OCI-LY7 (cell line): Measurements from ENCODE around the gene OPCML. TPM values are rescaled to one million over a fixed set of nuclear protein-coding genes. Genes with fewer than 3 reads are reported as not detected.

Experiments used
- BruUV-seq: library from RNA; stranded (reverse); fragments of 400-500 nt; replicated peaks from 2 replicates; lab custom pipeline; 2021; lab: Mats Ljungman, UMichigan
- CTCF ChIA-PET: fragments of 300-600 bp; sonication (Branson Sonifier 250); formaldehyde crosslinking; loops from one replicate; lab custom pipeline; 2022; ENCODE audit warnings: antibody characterized with exemption; ENCODE audit not compliant: unreplicated experiment; lab: Charles Lee
- POLR2A ChIA-PET: fragments of 300-600 bp; sonication (Branson Sonifier 250); formaldehyde crosslinking; loops from one replicate; lab custom pipeline; 2022; ENCODE audit warnings: antibody characterized with exemption; lab: Charles Lee
- DNase-seq: peaks from one replicate; pipeline ENCODE4 v3.0.0-alpha.2; 2015; ENCODE audit warnings: low spot score
- H2AFZ ChIP-seq: fragments of 200-600 bp; sonication (generic), shearing (Covaris generic); 2 replicates; pipeline ENCODE4 v1.6.1; 2014; ENCODE audit warnings: mild to moderate bottlenecking, antibody characterized with exemption, low read length, moderate library complexity
- H3K27ac ChIP-seq: fragments of 200-600 bp; sonication (generic); 2 replicates; pipeline ENCODE4 v1.5.1; 2014; ENCODE audit warnings: mixed run types, low read depth, mild to moderate bottlenecking, moderate library complexity, low read length, inconsistent platforms; ENCODE audit not compliant: poor library complexity, severe bottlenecking
- H3K36me3 ChIP-seq: fragments of 200-600 bp; sonication (generic); 2 replicates; pipeline ENCODE4 v1.6.1; 2014; ENCODE audit warnings: mild to moderate bottlenecking, antibody characterized with exemption, low read length, moderate library complexity, mixed read lengths; ENCODE audit not compliant: insufficient read depth
- H3K4me1 ChIP-seq: fragments of 200-600 bp; sonication (generic); 2 replicates; pipeline ENCODE4 v1.5.1; 2014; ENCODE audit warnings: mild to moderate bottlenecking, low read length; ENCODE audit not compliant: insufficient read depth, poor library complexity, severe bottlenecking
- H3K4me2 ChIP-seq: fragments of 200-600 bp; sonication (generic); 2 replicates; pipeline ENCODE4 v1.6.1; 2014; ENCODE audit warnings: mild to moderate bottlenecking, low read length
- H3K4me3 ChIP-seq: fragments of 200-600 bp; sonication (generic); 2 replicates; pipeline ENCODE4 v1.5.1; 2014; ENCODE audit warnings: mild to moderate bottlenecking, low read depth, low read length; ENCODE audit not compliant: poor library complexity, severe bottlenecking
- H3K79me2 ChIP-seq: fragments of 200-600 bp; sonication (generic); 2 replicates; pipeline ENCODE4 v1.6.1; 2016; ENCODE audit warnings: low read depth, mild to moderate bottlenecking, low read length, moderate library complexity, mixed read lengths; ENCODE audit not compliant: insufficient read depth
- H3K9me2 ChIP-seq: fragments of 200-600 bp; sonication (generic); 2 replicates; pipeline ENCODE4 v1.6.1; 2016; ENCODE audit warnings: mild to moderate bottlenecking, low read length, mixed read lengths; ENCODE audit not compliant: insufficient read depth
- H3K9me3 ChIP-seq: fragments of 200-600 bp; sonication (generic); 2 replicates; pipeline ENCODE4 v1.6.1; 2014; ENCODE audit warnings: mild to moderate bottlenecking, mixed run types, low read length, mixed read lengths
- H4K20me1 ChIP-seq: fragments of 200-600 bp; sonication (generic); 2 replicates; pipeline ENCODE4 v1.6.1; 2014; ENCODE audit warnings: mild to moderate bottlenecking, antibody characterized with exemption, low read length, moderate library complexity, mixed read lengths; ENCODE audit not compliant: insufficient read depth
- CTCF ChIP-seq: fragments of 200-600 bp; sonication (generic); conservative IDR thresholded peaks from 2 replicates; pipeline ENCODE4 v1.5.1; 2014; ENCODE audit warnings: mild to moderate bottlenecking, antibody characterized with exemption, low read length, moderate library complexity, mixed read lengths
- EZH2phosphoT487 ChIP-seq: fragments of 200-600 bp; sonication (generic); IDR thresholded peaks from 2 replicates; pipeline ENCODE4 v1.6.1; 2018; ENCODE audit warnings: low read depth, borderline replicate concordance, mild to moderate bottlenecking, mixed run types, antibody characterized with exemption, low read length, moderate library complexity, mixed read lengths
- intact Hi-C: fragments of 100-400 bp; cut with micrococcal nuclease; formaldehyde crosslinking; loops from one replicate; pipeline ENCODE4 v1.10.0; 2022; ENCODE audit not compliant: unreplicated experiment
- total RNA-seq, 2 experiments: library from RNA; depleted of rRNA in 1 of 2; stranded (reverse); fragments of >200 nt in 1 of 2; shearing (Covaris generic) in 1 of 2; gene quantifications; 2 replicates each; pipeline ENCODE4 v1.2.3, GENCODE V29; 2014 to 2022

The OPCML gene
- total RNA-seq, 2 experiments from 2014 or later = not detected

GRCh38 chr11:132770829-132771530 is 761.3 kb downstream of the OPCML start:
- H3K79me2 ChIP-seq = no peaks in the 10 kb centered on the region
- DNase-seq = no peak
- no peaks in the 10 kb centered on the region for H3K9me3 ChIP-seq
- H3K4me2 ChIP-seq = no peak overlapping the region
- ChIA-PET POLR2A (no interaction called here), CTCF (no interaction called here)
- no peaks in the 10 kb centered on the region for H3K4me1 ChIP-seq
- no peak overlapping the region for H2AFZ ChIP-seq
- no peak overlapping the region for H3K4me3 ChIP-seq
- H3K36me3 ChIP-seq = no peaks in the 10 kb centered on the region
- TF ChIP-seq EZH2phosphoT487 = no peak
- no peak for TF ChIP-seq CTCF
- no peaks in the 10 kb centered on the region for H3K9me2 ChIP-seq
- no peak overlapping the region for H3K27ac ChIP-seq
- H4K20me1 ChIP-seq = no peaks in the 10 kb centered on the region
- BruUV-seq = no TSS peak
- intact Hi-C loops = no loop called here

GRCh38 chr11:132763503-132763902 is 768.8 kb downstream of the OPCML start:
- H4K20me1 ChIP-seq = no peaks in the 10 kb centered on the region
- CTCF ChIA-PET = interaction anchor here (0.6 kb wide), 1 partner anchor 87 kb away, joined by 4 read pairs; no protein-coding TSS in a partner anchor
- BruUV-seq = no TSS peak
- DNase-seq = no peak
- no peaks in the 10 kb centered on the region for H3K9me3 ChIP-seq
- no peak overlapping the region for H3K4me2 ChIP-seq
- no peaks in the 10 kb centered on the region for H3K36me3 ChIP-seq
- H3K4me1 ChIP-seq = no peaks in the 10 kb centered on the region
- H3K79me2 ChIP-seq = no peaks in the 10 kb centered on the region
- no peak overlapping the region for H3K27ac ChIP-seq
- intact Hi-C loops = no loop called here
- POLR2A ChIA-PET = no interaction called here
- TF ChIP-seq CTCF = no peak
- no peak for TF ChIP-seq EZH2phosphoT487
- no peak overlapping the region for H2AFZ ChIP-seq
- H3K9me2 ChIP-seq = no peaks in the 10 kb centered on the region
- H3K4me3 ChIP-seq = no peak overlapping the region

DNA sequence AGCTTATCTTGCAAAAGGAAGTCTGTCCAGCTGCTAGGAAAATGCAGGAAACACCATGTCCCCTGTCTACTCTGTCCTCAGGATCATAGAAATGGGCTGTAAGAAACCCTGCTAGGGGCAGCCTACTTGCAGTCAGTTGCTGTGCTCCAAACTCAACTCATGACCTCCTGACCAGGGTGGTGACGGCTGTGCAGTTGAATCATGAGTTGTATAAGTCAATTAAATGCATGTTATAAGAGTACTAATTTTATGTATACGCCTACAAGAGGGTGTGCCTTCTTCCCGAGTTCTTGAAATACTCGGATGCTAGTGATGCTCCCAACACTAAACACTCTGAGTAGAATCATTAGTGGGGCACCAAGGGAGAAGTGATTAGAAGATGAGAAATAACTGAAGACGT is 776.4 kb downstream of the OPCML start:
- no peaks in the 10 kb centered on the region for H3K4me1 ChIP-seq
- no peaks in the 10 kb centered on the region for H3K79me2 ChIP-seq
- no peak for DNase-seq
- no peaks in the 10 kb centered on the region for H4K20me1 ChIP-seq
- H3K27ac ChIP-seq = no peak overlapping the region
- no peaks in the 10 kb centered on the region for H3K36me3 ChIP-seq
- CTCF ChIA-PET = no interaction called here
- TF ChIP-seq CTCF (no peak), EZH2phosphoT487 (no peak)
- no peak overlapping the region for H2AFZ ChIP-seq
- POLR2A ChIA-PET = no interaction called here
- no peak overlapping the region for H3K4me3 ChIP-seq
- H3K9me3 ChIP-seq = no peaks in the 10 kb centered on the region
- no TSS peak for BruUV-seq
- no peaks in the 10 kb centered on the region for H3K9me2 ChIP-seq
- H3K4me2 ChIP-seq = no peak overlapping the region
- intact Hi-C loops = no loop called here
